ENCODE data around the gene MS4A2.

MS4A2 gene

GRCh38 chr11:60133917-60134316 is 45.5 kb downstream of the MS4A2 start:
- Mint-ChIP-seq H3K4me3 (no peak overlapping the region), H3K4me1 (ENCODE audit: low read depth in 2 of 2) (no peaks in the 10 kb centered on the region), H3K27ac (no peak overlapping the region), H3K9me3 (no peaks in the 10 kb centered on the region), H3K36me3 (ENCODE audit: insufficient read depth) (no peaks in the 10 kb centered on the region), H3K27me3 (peaks cover 21 to 30% of the 10 kb centered on the region in 2 donors)
- no peak for DNase-seq
- ATAC-seq (replicated peaks): no peak

GRCh38 chr11:60143768-60144167 is 55.3 kb downstream of the MS4A2 start:
- no peaks in the 10 kb centered on the region for H3K27me3 Mint-ChIP-seq
- no peak overlapping the region for H3K27ac Mint-ChIP-seq
- no peaks in the 10 kb centered on the region for H3K9me3 Mint-ChIP-seq
- no peak overlapping the region for H3K4me3 Mint-ChIP-seq
- H3K36me3 Mint-ChIP-seq (ENCODE audit: insufficient read depth): no peaks in the 10 kb centered on the region
- H3K4me1 Mint-ChIP-seq (ENCODE audit: low read depth in 2 of 2): no peaks in the 10 kb centered on the region
- DNase-seq: no peak
- ATAC-seq (replicated peaks): no peak

- no peaks in the 10 kb centered on the region for H3K9me3 Mint-ChIP-seq
- H3K27ac Mint-ChIP-seq: no peak overlapping the region
- H3K27me3 Mint-ChIP-seq: no peaks in the 10 kb centered on the region
- DNase-seq (no peak), ATAC-seq (replicated peaks) (no peak)
- no peaks in the 10 kb centered on the region for H3K4me1 Mint-ChIP-seq (ENCODE audit: low read depth in 2 of 2)
- no peak overlapping the region for H3K4me3 Mint-ChIP-seq
- H3K36me3 Mint-ChIP-seq (ENCODE audit: insufficient read depth): no peaks in the 10 kb centered on the region
Observed at GRCh38 chr11:60145677-60146076, 57.2 kb downstream of the MS4A2 start.

Data from effector memory CD8-positive, alpha-beta T cell (primary cell).